HCT116 (cell line): Measurements from ENCODE around the gene DHDDS. TPM values are rescaled to one million over a fixed set of nuclear protein-coding genes. Genes with fewer than 3 reads are reported as not detected.

Source experiments
- ATAC-seq: fragments of 200-7000 bp; cut with Tn5 transposase; 2 replicates; pipeline ENCODE4 v1.9.1; 2020; ENCODE audit warnings: mild to moderate bottlenecking, moderate library complexity
- BruUV-seq: library from RNA; stranded (reverse); fragments of 400-500 nt; replicated peaks from 2 replicates; lab custom pipeline; 2021; lab: Mats Ljungman, UMichigan
- CTCF ChIA-PET: fragments of 300-600 bp; sonication (Branson Sonifier 250); formaldehyde crosslinking; loops from one replicate; lab custom pipeline; 2021; ENCODE audit warnings: antibody characterized with exemption; lab: Charles Lee
- POLR2A ChIA-PET: fragments of 300-600, 350-600 bp; sonication (Branson Sonifier 250); formaldehyde crosslinking; loops from one replicate; lab custom pipeline; 2021; ENCODE audit warnings: antibody characterized with exemption; lab: Charles Lee
- RAD21 ChIA-PET, 2 experiments: fragments of 300-600 bp; sonication (Branson Sonifier 250); formaldehyde crosslinking; loops; one replicate each; lab custom pipeline; 2023; ENCODE audit warnings: low total read pairs in 2 of 2; ENCODE audit not compliant: uncharacterized antibody in 2 of 2, unreplicated experiment in 2 of 2, low non-redundant PET in 1 of 2; lab: Charles Lee
- DNase-seq: peaks from one replicate; pipeline ENCODE4 v3.0.0-alpha.2; 2010; ENCODE audit warnings: low read depth, low spot score
- H2AFZ ChIP-seq: fragments of 200-600 bp; shearing (Covaris generic), sonication (generic); 2 replicates; pipeline ENCODE4 v1.6.1; 2017; ENCODE audit warnings: low read depth, mixed run types, mixed read lengths, antibody characterized with exemption, low read length; ENCODE audit not compliant: poor library complexity, severe bottlenecking
- H3K27ac ChIP-seq: 2 replicates; pipeline ENCODE4 v1.5.1; 2012; ENCODE audit warnings: low read depth, low read length
- H3K27me3 ChIP-seq: fragments of 200-600 bp; sonication (generic); 2 replicates; pipeline ENCODE4 v1.6.1; 2016; ENCODE audit warnings: mixed run types, low read length, mixed read lengths; ENCODE audit not compliant: insufficient read depth
- H3K36me3 ChIP-seq, 2 experiments: fragments of 200-500 bp in 1 of 2; fragments of 200-600 bp in 1 of 2; sonication (Bioruptor generic) in 1 of 2; sonication (generic) in 1 of 2; 2 replicates each; pipeline versions ENCODE4 v1.5.1 to v1.6.1; 2014 to 2016; ENCODE audit warnings: low read length in 2 of 2, inconsistent platforms in 1 of 2, mixed read lengths in 1 of 2, mixed run types in 1 of 2; ENCODE audit not compliant: insufficient read depth in 2 of 2, control insufficient read depth in 1 of 2
- H3K4me1 ChIP-seq, 2 experiments: fragments of 200-600 bp in 1 of 2; sonication (generic) in 1 of 2; 2 replicates each; pipeline versions ENCODE4 v1.5.1 to v1.6.1; 2012 to 2017; ENCODE audit warnings: low read length in 2 of 2, inconsistent platforms in 1 of 2, mild to moderate bottlenecking in 1 of 2, mixed read lengths in 1 of 2, mixed run types in 1 of 2, moderate library complexity in 1 of 2; ENCODE audit not compliant: insufficient read depth in 2 of 2, control insufficient read depth in 1 of 2
- H3K4me2 ChIP-seq: fragments of 200-600 bp; sonication (generic); 2 replicates; pipeline ENCODE4 v1.6.1; 2017; ENCODE audit warnings: mixed run types, low read length, mixed read lengths
- H3K4me3 ChIP-seq, 2 experiments: fragments of 200-600 bp in 1 of 2; sonication (generic) in 1 of 2; replicated peaks in 1 of 2; 2 replicates each; pipeline ENCODE4 v1.5.1; 2011 to 2016; ENCODE audit warnings: low read length in 2 of 2, control low read depth in 1 of 2, low read depth in 1 of 2, mild to moderate bottlenecking in 1 of 2, mixed read lengths in 1 of 2, mixed run types in 1 of 2
- H3K79me2 ChIP-seq: fragments of 200-600 bp; sonication (generic); 2 replicates; pipeline ENCODE4 v1.6.1; 2017; ENCODE audit warnings: mild to moderate bottlenecking, mixed run types, low read length, moderate library complexity, mixed read lengths; ENCODE audit not compliant: insufficient read depth
- H3K9ac ChIP-seq: fragments of 200-600 bp; sonication (generic); 2 replicates; pipeline ENCODE4 v1.6.1; 2016; ENCODE audit warnings: low read length, mixed read lengths
- H3K9me2 ChIP-seq: fragments of 200-600 bp; sonication (generic), shearing (Covaris generic); 2 replicates; pipeline ENCODE4 v1.6.1; 2017; ENCODE audit warnings: mixed run types, mild to moderate bottlenecking, moderate library complexity; ENCODE audit not compliant: insufficient read depth
- H3K9me3 ChIP-seq, 2 experiments: fragments of 200-500 bp in 1 of 2; fragments of 200-600 bp in 1 of 2; sonication (Bioruptor generic) in 1 of 2; sonication (generic) in 1 of 2; 2 replicates each; pipeline ENCODE4 v1.6.1; 2014 to 2017; ENCODE audit warnings: low read length in 2 of 2, mixed read lengths in 2 of 2, inconsistent platforms in 1 of 2, low read depth in 1 of 2, mild to moderate bottlenecking in 1 of 2, mixed run types in 1 of 2, moderate library complexity in 1 of 2; ENCODE audit not compliant: control insufficient read depth in 1 of 2, insufficient read depth in 1 of 2
- H4K20me1 ChIP-seq: fragments of 200-600 bp; sonication (generic), shearing (Covaris generic); 2 replicates; pipeline ENCODE4 v1.6.1; 2017; ENCODE audit warnings: mixed run types, mild to moderate bottlenecking, moderate library complexity; ENCODE audit not compliant: insufficient read depth
- CBX3 ChIP-seq: IDR thresholded peaks from 2 replicates; pipeline ENCODE4 v1.6.1; 2012; ENCODE audit warnings: low read depth
- CEBPB ChIP-seq: IDR thresholded peaks from 2 replicates; pipeline ENCODE4 v1.6.1; 2012; ENCODE audit warnings: low read depth
- CTCF ChIP-seq, 3 experiments: fragments of 200-600 bp in 1 of 3; sonication (generic) in 1 of 3; IDR thresholded peaks in 2 of 3; conservative IDR thresholded peaks in 1 of 3; 2 replicates each; pipeline ENCODE4 v1.5.1; 2012 to 2017; ENCODE audit warnings: low read depth in 2 of 3, low read length in 2 of 3, antibody characterized with exemption in 1 of 3, borderline replicate concordance in 1 of 3, control low read depth in 1 of 3, mild to moderate bottlenecking in 1 of 3, mixed read lengths in 1 of 3, mixed run types in 1 of 3, moderate library complexity in 1 of 3; ENCODE audit not compliant: insufficient read depth in 1 of 3
- ELF1 ChIP-seq: IDR thresholded peaks from 2 replicates; pipeline ENCODE4 v1.6.1; 2012; ENCODE audit warnings: low read depth, borderline replicate concordance
- EZH2phosphoT487 ChIP-seq: fragments of 200-600 bp; IDR thresholded peaks from 2 replicates; pipeline ENCODE4 v1.6.1; 2018; ENCODE audit warnings: antibody characterized with exemption, borderline replicate concordance
- FOSL1 ChIP-seq: IDR thresholded peaks from 2 replicates; pipeline ENCODE4 v1.6.1; 2012; ENCODE audit warnings: low read depth
- JUND ChIP-seq: IDR thresholded peaks from 2 replicates; pipeline ENCODE4 v1.6.1; 2012
- POLR2A ChIP-seq: IDR thresholded peaks from 2 replicates; pipeline ENCODE4 v1.7.0; 2011; ENCODE audit warnings: borderline replicate concordance; ENCODE audit not compliant: insufficient read depth, insufficient read length; ENCODE audit errors: extremely low read depth
- POLR2AphosphoS5 ChIP-seq: IDR thresholded peaks from 2 replicates; pipeline ENCODE4 v1.6.1; 2011; ENCODE audit warnings: mild to moderate bottlenecking, low read depth, low read length, moderate library complexity
- RAD21 ChIP-seq: IDR thresholded peaks from 2 replicates; pipeline ENCODE4 v1.6.1; 2012; ENCODE audit warnings: low read depth, mild to moderate bottlenecking
- SP1 ChIP-seq: IDR thresholded peaks from 2 replicates; pipeline ENCODE4 v1.6.1; 2012; ENCODE audit warnings: low read depth
- TCF7L2 ChIP-seq: IDR thresholded peaks from 2 replicates; pipeline ENCODE4 v1.7.0; 2011; ENCODE audit warnings: borderline replicate concordance, inconsistent platforms; ENCODE audit not compliant: insufficient read depth, insufficient read length; ENCODE audit errors: extremely low read depth
- YY1 ChIP-seq: IDR thresholded peaks from 2 replicates; pipeline ENCODE4 v1.6.1; 2011; ENCODE audit warnings: low read length, low read depth, moderate library complexity, mild to moderate bottlenecking; ENCODE audit not compliant: insufficient replicate concordance; ENCODE audit errors: extremely low read depth
- ZBTB33 ChIP-seq: IDR thresholded peaks from 2 replicates; pipeline ENCODE4 v1.6.1; 2011; ENCODE audit warnings: mild to moderate bottlenecking, low read length, moderate library complexity; ENCODE audit not compliant: insufficient replicate concordance; ENCODE audit errors: extremely low read depth
- ZFX ChIP-seq: fragments of 450-650 bp; IDR thresholded peaks from 2 replicates; pipeline ENCODE4 v1.6.1; 2017
- ZNF274 ChIP-seq: fragments of 200-500 bp; sonication (Bioruptor generic); IDR thresholded peaks from 2 replicates; pipeline ENCODE4 v1.6.1; 2014; ENCODE audit warnings: mild to moderate bottlenecking, low read depth, low read length, inconsistent platforms
- intact Hi-C: fragments of 100-400 bp; cut with micrococcal nuclease; formaldehyde crosslinking; loops from 2 replicates; pipeline ENCODE4 v1.10.0; 2022
- total RNA-seq: library from RNA; stranded (reverse); gene quantifications from one replicate; pipeline ENCODE4 v1.2.1, GENCODE V29; 2021; ENCODE audit not compliant: unreplicated experiment
- TF ChIP-seq, protein P1 (sequence below): IDR thresholded peaks from 2 replicates; pipeline ENCODE4 v1.6.1; 2012; ENCODE audit warnings: low read depth
- TF ChIP-seq, protein P2 (sequence below): IDR thresholded peaks from 2 replicates; pipeline ENCODE4 v1.6.1; 2012

The DHDDS gene
- total RNA-seq, 1 experiment from 2014 or later = 46.0 TPM

- TF ChIP-seq CEBPB = no peak
- no peak for TF ChIP-seq ZFX
- TF ChIP-seq, all 23 proteins: peak for 0
These were observed 58.0 kb downstream of the DHDDS start (continued) for GRCh38 chr1:26490155-26490554.

DNA sequence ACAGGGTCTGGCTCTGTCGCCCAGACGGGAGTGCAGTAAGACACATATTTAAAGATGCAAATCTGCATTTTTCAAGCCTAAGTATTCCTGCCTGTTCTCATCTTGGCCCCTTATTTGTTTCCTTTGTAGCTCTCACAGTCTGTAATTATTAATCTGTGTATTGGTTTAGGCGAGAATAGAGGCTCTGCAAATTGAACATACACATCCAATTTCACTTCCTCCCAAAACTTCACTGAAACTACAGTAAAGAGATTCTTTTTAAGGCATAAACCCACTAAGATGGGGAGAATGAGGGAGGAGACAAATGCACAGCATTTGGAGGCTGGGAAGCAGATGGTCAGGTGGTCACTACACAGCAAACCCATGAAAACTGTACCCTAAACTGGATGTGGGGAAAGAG, 61.1 kb downstream of the DHDDS start:
- Histone ChIP-seq H3K9ac (no peak overlapping the region), H3K4me1 (no peaks in the 10 kb centered on the region), H2AFZ (no peak overlapping the region), H3K4me2 (no peak overlapping the region), H3K4me3 (no peak overlapping the region), H3K27me3 (no peaks in the 10 kb centered on the region), H3K27ac (no peak overlapping the region), H4K20me1 (no peaks in the 10 kb centered on the region), H3K9me2 (no peaks in the 10 kb centered on the region), H3K9me3 (no peaks in the 10 kb centered on the region), H3K79me2 (no peaks in the 10 kb centered on the region), H3K36me3 (no peaks in the 10 kb centered on the region)
- intact Hi-C loops = no loop called here
- TF ChIP-seq POLR2AphosphoS5 (no peak), JUND (no peak), CTCF (IDR thresholded peaks at IDR 0.05 in 2 of 3, conservative IDR thresholded peaks at IDR 0.05 in 1 of 3; ENCODE audit: borderline replicate concordance in 1 of 3, insufficient read depth in 1 of 3, low read depth in 2 of 3, low read length in 2 of 3) (no peak), SP1 (no peak), POLR2A (no peak), ZNF274 (no peak), RAD21 (no peak), EZH2phosphoT487 (no peak), YY1 (no peak), ELF1 (no peak), ZBTB33 (no peak), CBX3 (no peak), TCF7L2 (no peak), FOSL1 (no peak)
- TF ChIP-seq, protein P1, sequence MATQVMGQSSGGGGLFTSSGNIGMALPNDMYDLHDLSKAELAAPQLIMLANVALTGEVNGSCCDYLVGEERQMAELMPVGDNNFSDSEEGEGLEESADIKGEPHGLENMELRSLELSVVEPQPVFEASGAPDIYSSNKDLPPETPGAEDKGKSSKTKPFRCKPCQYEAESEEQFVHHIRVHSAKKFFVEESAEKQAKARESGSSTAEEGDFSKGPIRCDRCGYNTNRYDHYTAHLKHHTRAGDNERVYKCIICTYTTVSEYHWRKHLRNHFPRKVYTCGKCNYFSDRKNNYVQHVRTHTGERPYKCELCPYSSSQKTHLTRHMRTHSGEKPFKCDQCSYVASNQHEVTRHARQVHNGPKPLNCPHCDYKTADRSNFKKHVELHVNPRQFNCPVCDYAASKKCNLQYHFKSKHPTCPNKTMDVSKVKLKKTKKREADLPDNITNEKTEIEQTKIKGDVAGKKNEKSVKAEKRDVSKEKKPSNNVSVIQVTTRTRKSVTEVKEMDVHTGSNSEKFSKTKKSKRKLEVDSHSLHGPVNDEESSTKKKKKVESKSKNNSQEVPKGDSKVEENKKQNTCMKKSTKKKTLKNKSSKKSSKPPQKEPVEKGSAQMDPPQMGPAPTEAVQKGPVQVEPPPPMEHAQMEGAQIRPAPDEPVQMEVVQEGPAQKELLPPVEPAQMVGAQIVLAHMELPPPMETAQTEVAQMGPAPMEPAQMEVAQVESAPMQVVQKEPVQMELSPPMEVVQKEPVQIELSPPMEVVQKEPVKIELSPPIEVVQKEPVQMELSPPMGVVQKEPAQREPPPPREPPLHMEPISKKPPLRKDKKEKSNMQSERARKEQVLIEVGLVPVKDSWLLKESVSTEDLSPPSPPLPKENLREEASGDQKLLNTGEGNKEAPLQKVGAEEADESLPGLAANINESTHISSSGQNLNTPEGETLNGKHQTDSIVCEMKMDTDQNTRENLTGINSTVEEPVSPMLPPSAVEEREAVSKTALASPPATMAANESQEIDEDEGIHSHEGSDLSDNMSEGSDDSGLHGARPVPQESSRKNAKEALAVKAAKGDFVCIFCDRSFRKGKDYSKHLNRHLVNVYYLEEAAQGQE = no peak
- TF ChIP-seq, protein P2, sequence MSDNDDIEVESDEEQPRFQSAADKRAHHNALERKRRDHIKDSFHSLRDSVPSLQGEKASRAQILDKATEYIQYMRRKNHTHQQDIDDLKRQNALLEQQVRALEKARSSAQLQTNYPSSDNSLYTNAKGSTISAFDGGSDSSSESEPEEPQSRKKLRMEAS = no peak
- POLR2A ChIA-PET = no interaction called here
- no TSS peak for BruUV-seq
- CTCF ChIA-PET = no interaction called here
- ATAC-seq = no peak
- no peak for DNase-seq
- RAD21 ChIA-PET = no interaction called here
